Naive thymus-derived CD8-positive, alpha-beta T cell (primary cell): ENCODE results near the gene DNAH8. TPM values are rescaled to one million over a fixed set of nuclear protein-coding genes. Genes with fewer than 3 reads are reported as not detected.
A peak's percentile ranks its signal among the peaks of the same experiment; 100 is the strongest.

Experiments used
- ATAC-seq, 2 donors: fragments of 150-1000 bp; cut with Tn5 transposase in 1 of 2; sonication (Bioruptor Pico), chemical (Tn5 transposase) in 1 of 2; 1 replicate in 1 of 2; 2 replicates in 1 of 2; pipeline ENCODE4 v1.10.0; 2021; ENCODE audit warnings: mild to moderate bottlenecking in 2 of 2, moderate library complexity in 2 of 2
- POLR2A ChIA-PET: fragments of 350-600 bp; sonication (Branson Sonifier 250); formaldehyde crosslinking; loops from one replicate; lab custom pipeline; 2021; ENCODE audit warnings: antibody characterized with exemption; lab: Charles Lee
- DNase-seq, 10 donors: peaks; one replicate each; pipeline versions ENCODE4 v3.0.0 to v3.0.0-alpha.2; 2020 to 2022
- H3K27ac Mint-ChIP-seq, 10 donors: one replicate each; pipeline ENCODE4 v1.8.0; 2020 to 2022; ENCODE audit warnings: mild to moderate bottlenecking in 10 of 10, mixed read lengths in 10 of 10, moderate library complexity in 4 of 10, inconsistent platforms in 1 of 10
- H3K27me3 Mint-ChIP-seq, 5 donors: one replicate each; pipeline ENCODE4 v1.8.0; 2021 to 2022; ENCODE audit warnings: mixed read lengths in 5 of 5
- H3K36me3 Mint-ChIP-seq, 3 donors: one replicate each; pipeline ENCODE4 v1.8.0; 2020 to 2022; ENCODE audit warnings: mixed read lengths in 3 of 3, mild to moderate bottlenecking in 2 of 3, inconsistent platforms in 1 of 3
- H3K4me1 Mint-ChIP-seq, 4 donors: one replicate each; pipeline ENCODE4 v1.8.0; 2021 to 2022; ENCODE audit warnings: mixed read lengths in 4 of 4
- H3K4me3 Mint-ChIP-seq, 10 donors: one replicate each; pipeline ENCODE4 v1.8.0; 2020 to 2022; ENCODE audit warnings: mild to moderate bottlenecking in 10 of 10, mixed read lengths in 10 of 10, moderate library complexity in 6 of 10, inconsistent platforms in 1 of 10
- H3K9me3 Mint-ChIP-seq, 9 donors: one replicate each; pipeline ENCODE4 v1.8.0; 2020 to 2022; ENCODE audit warnings: mixed read lengths in 9 of 9, mild to moderate bottlenecking in 3 of 9, inconsistent platforms in 1 of 9, moderate library complexity in 1 of 9
- polyA plus RNA-seq, 3 donors: library from polyadenylated mRNA; unstranded; fragments of 300-500 nt; fragmentation: Illumina TruSeq; gene quantifications; one replicate each; pipeline ENCODE4 v1.2.3, GENCODE V29; 2021
- total RNA-seq, 8 experiments: library from RNA in 2 of 8; stranded (reverse) in 2 of 8; gene quantifications; one replicate each; pipeline ENCODE4 v1.2.3 and lab custom pipeline; 2021 to 2026

The DNAH8 gene
- total RNA-seq (not detected), polyA plus RNA-seq (not detected), total RNA-seq (lab: John Stamatoyannopoulos, UW) (0 to 2.1 (median 0.72) reads per million in 6 experiments)

- H3K27ac Mint-ChIP-seq = peak within 1 kb of the TSS in 3 of 10 donors; percentile 1 to 48 (median 48)
- peaks cover 0 to 6% (median 0%) of the 10 kb centered on the region in 9 donors for H3K9me3 Mint-ChIP-seq
- ATAC-seq (peak; percentile 47 to 64), DNase-seq (peak in 1 of 10 donors; percentile 6)
- H3K4me3 Mint-ChIP-seq = peak within 1 kb of the TSS; percentile 42 to 74 (median 60)
- peaks cover 13 to 19% (median 16%) of the 10 kb centered on the region in 4 donors for H3K4me1 Mint-ChIP-seq
- H3K36me3 Mint-ChIP-seq = peaks cover 0 to 4% (median 0%) of the 10 kb centered on the region in 3 donors
- peaks cover 24 to 38% (median 34%) of the 10 kb centered on the region in 5 donors for H3K27me3 Mint-ChIP-seq
- POLR2A ChIA-PET = interaction anchor here (0.9 kb wide), 1 partner anchor 12 kb away, joined by 3 read pairs; the partner anchor contains the start of gene GLO1
These were observed at the start of gene DNAH8 for GRCh38 chr6:38715016-38715689. DNAH8 (plus strand) TSS chr6:38715311; CDS start chr6:38722810, 7,499 bp downstream.

GRCh38 chr6:38671885-38672467 is 43.1 kb upstream of the DNAH8 start:
- H3K4me1 Mint-ChIP-seq = peaks cover 3 to 27% (median 10%) of the 10 kb centered on the region in 4 donors
- H3K27ac Mint-ChIP-seq = peak overlapping the region in 2 of 10 donors; percentile 61 to 66
- H3K27me3 Mint-ChIP-seq = no peaks in the 10 kb centered on the region
- no peak overlapping the region for H3K4me3 Mint-ChIP-seq
- peaks cover 12 to 25% (median 24%) of the 10 kb centered on the region in 3 donors for H3K36me3 Mint-ChIP-seq
- ATAC-seq = peak; percentile 80 to 85
- peaks cover 0 to 2% (median 0%) of the 10 kb centered on the region in 9 donors for H3K9me3 Mint-ChIP-seq
- POLR2A ChIA-PET = no interaction called here
- DNase-seq = peak in 5 of 10 donors; percentile 18 to 46 (median 28)

GRCh38 chr6:38673397-38674165 is 41.5 kb upstream of the DNAH8 start:
- H3K27me3 Mint-ChIP-seq = no peaks in the 10 kb centered on the region
- H3K36me3 Mint-ChIP-seq = peaks cover 13 to 38% (median 27%) of the 10 kb centered on the region in 3 donors
- H3K4me1 Mint-ChIP-seq = peaks cover 5 to 38% (median 10%) of the 10 kb centered on the region in 4 donors
- DNase-seq = peak in 1 of 10 donors; percentile 1
- H3K27ac Mint-ChIP-seq = peak overlapping the region in 3 of 10 donors; percentile 5 to 35 (median 5)
- peaks cover 0 to 2% (median 0%) of the 10 kb centered on the region in 9 donors for H3K9me3 Mint-ChIP-seq
- POLR2A ChIA-PET = no interaction called here
- no peak for ATAC-seq
- H3K4me3 Mint-ChIP-seq = peak overlapping the region in 1 of 10 donors; percentile 36

- H3K4me1 Mint-ChIP-seq = peaks cover 5 to 40% (median 10%) of the 10 kb centered on the region in 4 donors
- H3K36me3 Mint-ChIP-seq = peaks cover 13 to 52% (median 27%) of the 10 kb centered on the region in 3 donors
- no peaks in the 10 kb centered on the region for H3K27me3 Mint-ChIP-seq
- H3K9me3 Mint-ChIP-seq = peaks cover 0 to 2% (median 0%) of the 10 kb centered on the region in 9 donors
- peak overlapping the region in 1 of 10 donors; percentile 45 for H3K4me3 Mint-ChIP-seq
- ATAC-seq (no peak), DNase-seq (no peak)
- POLR2A ChIA-PET = no interaction called here
- H3K27ac Mint-ChIP-seq = peak overlapping the region in 4 of 10 donors; percentile 8 to 74 (median 26)
These were observed 38.7 kb upstream of the DNAH8 start for GRCh38 chr6:38676236-38676973.

- Mint-ChIP-seq H3K4me1 (peaks cover 5 to 38% (median 10%) of the 10 kb centered on the region in 4 donors), H3K27ac (peak overlapping the region in 5 of 10 donors; percentile 8 to 74 (median 22)), H3K36me3 (peaks cover 13 to 59% (median 34%) of the 10 kb centered on the region in 3 donors), H3K27me3 (no peaks in the 10 kb centered on the region), H3K4me3 (no peak overlapping the region), H3K9me3 (peaks cover 0 to 2% (median 0%) of the 10 kb centered on the region in 9 donors)
- ATAC-seq (no peak), DNase-seq (no peak)
- POLR2A ChIA-PET = no interaction called here
These were observed 38.1 kb upstream of the DNAH8 start for GRCh38 chr6:38676974-38677544.

- POLR2A ChIA-PET = no interaction called here
- Mint-ChIP-seq H3K9me3 (peaks cover 0 to 2% (median 0%) of the 10 kb centered on the region in 9 donors), H3K36me3 (peaks cover 13 to 69% (median 36%) of the 10 kb centered on the region in 3 donors), H3K27ac (peak overlapping the region in 6 of 10 donors; percentile 13 to 73 (median 36)), H3K4me1 (peaks cover 5 to 31% (median 9%) of the 10 kb centered on the region in 4 donors), H3K4me3 (no peak overlapping the region), H3K27me3 (no peaks in the 10 kb centered on the region)
- ATAC-seq (no peak), DNase-seq (no peak)
These were observed 36.8 kb upstream of the DNAH8 start for GRCh38 chr6:38678178-38678760.

GRCh38 chr6:38679668-38680067 is 35.4 kb upstream of the DNAH8 start:
- Mint-ChIP-seq H3K4me1 (peaks cover 0 to 23% (median 1%) of the 10 kb centered on the region in 4 donors), H3K27ac (no peak overlapping the region), H3K27me3 (no peaks in the 10 kb centered on the region), H3K4me3 (no peak overlapping the region), H3K9me3 (no peaks in the 10 kb centered on the region), H3K36me3 (peaks cover 13 to 78% (median 38%) of the 10 kb centered on the region in 3 donors)
- POLR2A ChIA-PET = interaction anchor here (1.1 kb wide), 1 partner anchor 23 kb away, joined by 3 read pairs; the partner anchor contains the start of gene GLO1
- no peak for ATAC-seq
- no peak for DNase-seq

GRCh38 chr6:38681850-38682249 is 33.3 kb upstream of the DNAH8 start:
- DNase-seq = no peak
- Mint-ChIP-seq H3K4me3 (no peak overlapping the region), H3K4me1 (peaks cover 0 to 24% (median 5%) of the 10 kb centered on the region in 4 donors), H3K27me3 (no peaks in the 10 kb centered on the region), H3K9me3 (no peaks in the 10 kb centered on the region), H3K36me3 (peaks cover 3 to 71% (median 17%) of the 10 kb centered on the region in 3 donors), H3K27ac (no peak overlapping the region)
- no peak for ATAC-seq
- POLR2A ChIA-PET = no interaction called here

GRCh38 chr6:38684237-38684636 is 30.9 kb upstream of the DNAH8 start:
- DNase-seq (no peak), ATAC-seq (no peak)
- Mint-ChIP-seq H3K4me3 (no peak overlapping the region), H3K4me1 (peaks cover 10 to 26% (median 17%) of the 10 kb centered on the region in 4 donors), H3K27ac (no peak overlapping the region), H3K9me3 (no peaks in the 10 kb centered on the region), H3K27me3 (no peaks in the 10 kb centered on the region), H3K36me3 (peaks cover 0 to 58% (median 13%) of the 10 kb centered on the region in 3 donors)
- POLR2A ChIA-PET = no interaction called here

- Mint-ChIP-seq H3K27me3 (no peaks in the 10 kb centered on the region), H3K4me1 (peaks cover 13 to 29% (median 20%) of the 10 kb centered on the region in 4 donors)
- POLR2A ChIA-PET = no interaction called here
These were observed 30.2 kb upstream of the DNAH8 start for GRCh38 chr6:38684904-38685303.

More at GRCh38 chr6:38684904-38685303, 30.2 kb upstream of the DNAH8 start:
- peak overlapping the region in 2 of 10 donors; percentile 3 to 45 for H3K27ac Mint-ChIP-seq
- no peak overlapping the region for H3K4me3 Mint-ChIP-seq
- ATAC-seq = no peak
- H3K36me3 Mint-ChIP-seq = peaks cover 0 to 55% (median 13%) of the 10 kb centered on the region in 3 donors
- H3K9me3 Mint-ChIP-seq = no peaks in the 10 kb centered on the region
- DNase-seq = no peak
